Measurements from ENCODE around the gene PNMA8A. TPM values are rescaled to one million over a fixed set of nuclear protein-coding genes. Genes with fewer than 3 reads are reported as not detected.

Gene PNMA8A
- total RNA-seq, 1 experiment from 2014 or later = not detected

- H4K20me1 ChIP-seq (ENCODE audit: insufficient read depth) = no peaks in the 10 kb centered on the region
- no peak overlapping the region for H2AFZ ChIP-seq (ENCODE audit: low read depth, low read length, poor library complexity, severe bottlenecking)
- no peak overlapping the region for H3K9ac ChIP-seq (ENCODE audit: low read length)
- no peak for TF ChIP-seq MAX (IDR thresholded peaks at IDR 0.05)
- TF ChIP-seq REST (IDR thresholded peaks at IDR 0.05; ENCODE audit: low read depth) = no peak
- no peak for TF ChIP-seq EZH2phosphoT487 (IDR thresholded peaks at IDR 0.05; ENCODE audit: borderline replicate concordance)
- no peak for TF ChIP-seq ZBTB33 (IDR thresholded peaks at IDR 0.05; ENCODE audit: extremely low read depth, insufficient replicate concordance, low read length)
- no peak for TF ChIP-seq FOSL1 (IDR thresholded peaks at IDR 0.05; ENCODE audit: low read depth)
- no peak for TF ChIP-seq SP1 (IDR thresholded peaks at IDR 0.05; ENCODE audit: low read depth)
- no peak for TF ChIP-seq EZH2 (IDR thresholded peaks at IDR 0.05)
- TF ChIP-seq TCF7L2 (IDR thresholded peaks at IDR 0.05; ENCODE audit: borderline replicate concordance, extremely low read depth, insufficient read depth, insufficient read length) = no peak
- no peak for TF ChIP-seq POLR2A (IDR thresholded peaks at IDR 0.05; ENCODE audit: borderline replicate concordance, extremely low read depth, insufficient read depth, insufficient read length)
- DNase-seq (ENCODE audit: low read depth, low spot score) (no peak), ATAC-seq (no peak)
- no peaks in the 10 kb centered on the region for H3K36me3 ChIP-seq (ENCODE audit: control insufficient read depth in 1 of 2, insufficient read depth in 2 of 2, low read length in 2 of 2)
- H3K4me2 ChIP-seq (ENCODE audit: low read length) = no peak overlapping the region
- ChIA-PET RAD21 (ENCODE audit: low non-redundant PET in 1 of 2, low total read pairs in 2 of 2, uncharacterized antibody in 2 of 2, unreplicated experiment in 2 of 2) (no interaction called here), CTCF (no interaction called here), POLR2A (no interaction called here)
- no peaks in the 10 kb centered on the region for H3K4me1 ChIP-seq (ENCODE audit: control insufficient read depth in 1 of 2, insufficient read depth in 2 of 2, low read length in 2 of 2)
- no peaks in the 10 kb centered on the region for H3K9me3 ChIP-seq (ENCODE audit: control insufficient read depth in 1 of 2, insufficient read depth in 1 of 2, low read depth in 1 of 2, low read length in 2 of 2)
- no peak overlapping the region for H3K27ac ChIP-seq (ENCODE audit: low read depth, low read length)
- H3K4me3 ChIP-seq (replicated peaks in 1 of 2; ENCODE audit: low read depth in 1 of 2, low read length in 2 of 2) = no peak overlapping the region
- intact Hi-C loops (cut with micrococcal nuclease) = no loop called here
- H3K9me2 ChIP-seq (ENCODE audit: insufficient read depth) = no peaks in the 10 kb centered on the region
- H3K27me3 ChIP-seq (ENCODE audit: insufficient read depth, low read length) = no peaks in the 10 kb centered on the region
- H3K79me2 ChIP-seq (ENCODE audit: insufficient read depth, low read length) = no peaks in the 10 kb centered on the region
- BruUV-seq (replicated peaks) = no TSS peak
These were observed 20.6 kb downstream of the PNMA8A start for GRCh38 chr19:46450737-46451136.
